HL-60 (cell line): Measurements from ENCODE around the gene FBXL14.

Source experiments
- DNase-seq, 2 experiments: peaks; one replicate each; pipeline ENCODE4 v3.0.0-alpha.2; 2010 to 2020; ENCODE audit warnings: low read depth in 1 of 2, low spot score in 1 of 2
- H3K27ac ChIP-seq: fragments of 250-450 bp; sonication (Bioruptor Pico); replicated peaks from 2 replicates; pipeline ENCODE4 v1.5.1; 2020; ENCODE audit warnings: mild to moderate bottlenecking, moderate library complexity
- H3K27me3 ChIP-seq: fragments of 250-450 bp; sonication (Bioruptor Pico); 2 replicates; pipeline ENCODE4 v1.5.1; 2021; ENCODE audit warnings: mild to moderate bottlenecking, moderate library complexity; ENCODE audit not compliant: insufficient read depth, poor library complexity, severe bottlenecking
- H3K4me3 ChIP-seq: replicated peaks from 2 replicates; pipeline ENCODE4 v1.5.1; 2011; ENCODE audit warnings: mild to moderate bottlenecking, control low read depth, low read length; ENCODE audit not compliant: insufficient read depth
- CTCF ChIP-seq: IDR thresholded peaks from one replicate; pipeline ENCODE4 v1.5.1; 2011; ENCODE audit warnings: low read length, control low read depth, inconsistent platforms; ENCODE audit not compliant: insufficient read depth
- GABPA ChIP-seq: IDR thresholded peaks from 2 replicates; pipeline ENCODE4 v1.6.1; 2012; ENCODE audit warnings: low read depth
- POLR2AphosphoS5 ChIP-seq: IDR thresholded peaks from 2 replicates; pipeline ENCODE4 v1.6.1; 2012; ENCODE audit warnings: low read depth
- SPI1 ChIP-seq: IDR thresholded peaks from 2 replicates; pipeline ENCODE4 v1.6.1; 2012; ENCODE audit warnings: low read depth, mild to moderate bottlenecking, borderline replicate concordance
- TF ChIP-seq, protein P1 (sequence below): IDR thresholded peaks from 2 replicates; pipeline ENCODE4 v1.6.1; 2012; ENCODE audit warnings: low read depth; ENCODE audit not compliant: insufficient replicate concordance

Gene FBXL14

GRCh38 chr12:1553536-1553935, 40.8 kb downstream of the FBXL14 start:
- H3K4me3 ChIP-seq, result no peak overlapping the region
- no peak for TF ChIP-seq GABPA
- no peak for TF ChIP-seq POLR2AphosphoS5
- TF ChIP-seq, protein P1, sequence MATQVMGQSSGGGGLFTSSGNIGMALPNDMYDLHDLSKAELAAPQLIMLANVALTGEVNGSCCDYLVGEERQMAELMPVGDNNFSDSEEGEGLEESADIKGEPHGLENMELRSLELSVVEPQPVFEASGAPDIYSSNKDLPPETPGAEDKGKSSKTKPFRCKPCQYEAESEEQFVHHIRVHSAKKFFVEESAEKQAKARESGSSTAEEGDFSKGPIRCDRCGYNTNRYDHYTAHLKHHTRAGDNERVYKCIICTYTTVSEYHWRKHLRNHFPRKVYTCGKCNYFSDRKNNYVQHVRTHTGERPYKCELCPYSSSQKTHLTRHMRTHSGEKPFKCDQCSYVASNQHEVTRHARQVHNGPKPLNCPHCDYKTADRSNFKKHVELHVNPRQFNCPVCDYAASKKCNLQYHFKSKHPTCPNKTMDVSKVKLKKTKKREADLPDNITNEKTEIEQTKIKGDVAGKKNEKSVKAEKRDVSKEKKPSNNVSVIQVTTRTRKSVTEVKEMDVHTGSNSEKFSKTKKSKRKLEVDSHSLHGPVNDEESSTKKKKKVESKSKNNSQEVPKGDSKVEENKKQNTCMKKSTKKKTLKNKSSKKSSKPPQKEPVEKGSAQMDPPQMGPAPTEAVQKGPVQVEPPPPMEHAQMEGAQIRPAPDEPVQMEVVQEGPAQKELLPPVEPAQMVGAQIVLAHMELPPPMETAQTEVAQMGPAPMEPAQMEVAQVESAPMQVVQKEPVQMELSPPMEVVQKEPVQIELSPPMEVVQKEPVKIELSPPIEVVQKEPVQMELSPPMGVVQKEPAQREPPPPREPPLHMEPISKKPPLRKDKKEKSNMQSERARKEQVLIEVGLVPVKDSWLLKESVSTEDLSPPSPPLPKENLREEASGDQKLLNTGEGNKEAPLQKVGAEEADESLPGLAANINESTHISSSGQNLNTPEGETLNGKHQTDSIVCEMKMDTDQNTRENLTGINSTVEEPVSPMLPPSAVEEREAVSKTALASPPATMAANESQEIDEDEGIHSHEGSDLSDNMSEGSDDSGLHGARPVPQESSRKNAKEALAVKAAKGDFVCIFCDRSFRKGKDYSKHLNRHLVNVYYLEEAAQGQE, result no peak
- no peak for TF ChIP-seq CTCF
- TF ChIP-seq SPI1, result no peak
- H3K27me3 ChIP-seq, result no peaks in the 10 kb centered on the region
- DNase-seq, result no peak
- H3K27ac ChIP-seq, result no peak overlapping the region

- no peaks in the 10 kb centered on the region for H3K27me3 ChIP-seq
- no peak overlapping the region for H3K4me3 ChIP-seq
- no peak for DNase-seq
- TF ChIP-seq SPI1, result no peak
- no peak overlapping the region for H3K27ac ChIP-seq
Measured at GRCh38 chr12:1552911-1553491, 41.4 kb downstream of the FBXL14 start.

GRCh38 chr12:1552171-1552570, 42.2 kb downstream of the FBXL14 start:
- H3K27me3 ChIP-seq, result no peaks in the 10 kb centered on the region
- no peak for TF ChIP-seq SPI1
- TF ChIP-seq CTCF, result no peak
- TF ChIP-seq POLR2AphosphoS5, result no peak
- no peak for TF ChIP-seq GABPA
- TF ChIP-seq, protein P1, result no peak
- DNase-seq, result no peak
- H3K4me3 ChIP-seq, result no peak overlapping the region
- no peak overlapping the region for H3K27ac ChIP-seq

GRCh38 chr12:1551496-1551895, 42.9 kb downstream of the FBXL14 start:
- no peak overlapping the region for H3K4me3 ChIP-seq
- H3K27ac ChIP-seq, result no peak overlapping the region
- TF ChIP-seq POLR2AphosphoS5, result no peak
- TF ChIP-seq SPI1, result no peak
- TF ChIP-seq, protein P1, result no peak
- TF ChIP-seq GABPA, result no peak
- no peak for TF ChIP-seq CTCF
- no peaks in the 10 kb centered on the region for H3K27me3 ChIP-seq
- no peak for DNase-seq
